Measurements from ENCODE around the gene CS. TPM values are rescaled to one million over a fixed set of nuclear protein-coding genes. Genes with fewer than 3 reads are reported as not detected.

The CS gene
- polyA plus RNA-seq, 3 donors: 55.7 to 156 (median 86.1) TPM

DNA sequence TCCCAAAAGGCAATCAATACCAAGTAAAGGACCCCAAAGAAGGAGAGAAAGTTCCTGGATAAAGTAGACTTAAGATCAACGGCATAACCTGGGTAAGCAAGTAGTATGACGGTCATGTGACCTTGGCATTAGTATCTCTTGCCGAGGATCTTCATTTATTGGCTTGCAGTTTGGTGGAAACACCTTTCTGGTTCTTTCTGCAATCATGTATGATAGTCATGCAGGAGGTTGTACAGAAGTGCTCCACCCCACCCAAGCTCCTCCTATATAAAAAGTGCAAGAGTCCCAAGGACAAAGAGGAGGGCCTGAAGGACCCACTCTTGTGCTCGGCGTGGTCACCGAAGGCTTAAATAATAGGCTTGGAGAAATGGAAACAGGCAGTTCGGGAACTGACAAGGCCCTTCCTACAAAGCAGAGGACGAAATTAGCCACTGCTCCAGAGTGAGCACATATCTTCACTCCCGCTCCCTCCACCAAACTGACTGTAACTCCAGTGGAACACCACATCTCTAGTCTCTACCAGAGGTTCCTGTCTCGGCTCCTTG, 750 bp downstream of the CS start:
- H3K4me1 ChIP-seq (ENCODE audit: control insufficient read depth in 1 of 2, insufficient read depth in 2 of 2, low read length in 2 of 2): peaks cover 41 to 49% of the 10 kb centered on the region in 2 donors

DNA sequence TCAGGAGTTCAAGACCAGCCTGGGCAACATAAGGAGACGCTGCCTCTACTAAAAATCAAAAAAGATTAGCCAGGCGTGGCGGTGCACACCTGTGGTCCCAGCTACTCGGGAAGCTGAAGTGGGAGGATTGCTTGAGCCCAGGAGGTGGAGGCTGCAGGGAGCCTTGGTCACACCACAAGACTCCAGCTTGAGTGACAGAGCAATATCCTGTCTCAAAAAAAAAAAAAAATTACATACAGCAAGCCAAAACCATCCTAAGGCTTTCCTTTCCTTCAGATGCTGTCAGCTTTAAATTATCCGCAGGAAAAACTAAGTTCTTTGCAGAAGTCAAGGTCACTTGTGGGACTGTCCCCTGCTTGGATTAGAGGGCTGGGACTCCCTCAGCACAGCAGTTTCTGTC, 1.3 kb downstream of the CS start:
- intact Hi-C loops (cut with micrococcal nuclease): no loop called here
- Histone ChIP-seq H4K20me1 (ENCODE audit: insufficient read depth, low read length) (peaks cover 58% of the 10 kb centered on the region), H3K4me3 (replicated peaks in 1 of 3; ENCODE audit: low read depth in 2 of 3, low read length in 3 of 3) (peak overlapping the region in 2 of 3 experiments; percentile 61 to 84), H2AFZ (ENCODE audit: insufficient read depth, low read depth, low read length, poor library complexity, severe bottlenecking) (no peak overlapping the region), H3K79me2 (ENCODE audit: insufficient read depth, low read length) (peaks cover 73% of the 10 kb centered on the region), H3K9ac (ENCODE audit: insufficient read depth, low read length, poor library complexity, severe bottlenecking) (peak overlapping the region; percentile 94), H3K27ac (ENCODE audit: low read depth in 1 of 2, low read length in 2 of 2) (peak overlapping the region in 1 of 2 donors; percentile 95), H3K4me2 (replicated peaks; ENCODE audit: extremely low read depth, low read length, poor library complexity, severe bottlenecking) (peak overlapping the region; percentile 99), H3K9me3 (replicated peaks in 1 of 2; ENCODE audit: control insufficient read depth in 1 of 2, insufficient read depth in 1 of 2, low read length in 2 of 2) (no peaks in the 10 kb centered on the region), H3K36me3 (replicated peaks in 1 of 2; ENCODE audit: control insufficient read depth in 1 of 2, insufficient read depth in 2 of 2, low read length in 2 of 2) (peaks cover 4 to 22% of the 10 kb centered on the region in 2 donors), H3K27me3 (ENCODE audit: control insufficient read depth in 2 of 2, insufficient read depth in 2 of 2, low read length in 2 of 2) (no peaks in the 10 kb centered on the region), H3K4me1 (ENCODE audit: control insufficient read depth in 1 of 2, insufficient read depth in 2 of 2, low read length in 2 of 2) (peaks cover 41 to 49% of the 10 kb centered on the region in 2 donors)
- Mint-ChIP-seq H3K36me3 (peaks cover 10 to 31% of the 10 kb centered on the region in 2 donors), H3K9me3 (no peaks in the 10 kb centered on the region), H3K27ac (peak overlapping the region in 6 of 7 donors; percentile 94 to 97 (median 96)), H3K27me3 (ENCODE audit: low read depth in 3 of 3) (peaks cover 0 to 2% (median 0%) of the 10 kb centered on the region in 3 donors), H3K4me1 (peaks cover 51% of the 10 kb centered on the region), H3K4me3 (peak overlapping the region; percentile 93 to 98)
- TF ChIP-seq, protein P1, sequence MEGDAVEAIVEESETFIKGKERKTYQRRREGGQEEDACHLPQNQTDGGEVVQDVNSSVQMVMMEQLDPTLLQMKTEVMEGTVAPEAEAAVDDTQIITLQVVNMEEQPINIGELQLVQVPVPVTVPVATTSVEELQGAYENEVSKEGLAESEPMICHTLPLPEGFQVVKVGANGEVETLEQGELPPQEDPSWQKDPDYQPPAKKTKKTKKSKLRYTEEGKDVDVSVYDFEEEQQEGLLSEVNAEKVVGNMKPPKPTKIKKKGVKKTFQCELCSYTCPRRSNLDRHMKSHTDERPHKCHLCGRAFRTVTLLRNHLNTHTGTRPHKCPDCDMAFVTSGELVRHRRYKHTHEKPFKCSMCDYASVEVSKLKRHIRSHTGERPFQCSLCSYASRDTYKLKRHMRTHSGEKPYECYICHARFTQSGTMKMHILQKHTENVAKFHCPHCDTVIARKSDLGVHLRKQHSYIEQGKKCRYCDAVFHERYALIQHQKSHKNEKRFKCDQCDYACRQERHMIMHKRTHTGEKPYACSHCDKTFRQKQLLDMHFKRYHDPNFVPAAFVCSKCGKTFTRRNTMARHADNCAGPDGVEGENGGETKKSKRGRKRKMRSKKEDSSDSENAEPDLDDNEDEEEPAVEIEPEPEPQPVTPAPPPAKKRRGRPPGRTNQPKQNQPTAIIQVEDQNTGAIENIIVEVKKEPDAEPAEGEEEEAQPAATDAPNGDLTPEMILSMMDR (IDR thresholded peaks at IDR 0.05): no peak
- WGBS (ENCODE audit: insufficient coverage): no CpG with 5 or more reads among the region's 5 CpGs
- no peak for DNase-seq

More for the DNA sequence above, 750 bp downstream of the CS start:
- Mint-ChIP-seq H3K4me3 (peak overlapping the region; percentile 93 to 98), H3K9me3 (no peaks in the 10 kb centered on the region), H3K27me3 (ENCODE audit: low read depth in 3 of 3) (peaks cover 0 to 2% (median 0%) of the 10 kb centered on the region in 3 donors), H3K4me1 (peaks cover 50% of the 10 kb centered on the region), H3K27ac (peak overlapping the region; percentile 94 to 97 (median 97)), H3K36me3 (peaks cover 9 to 29% of the 10 kb centered on the region in 2 donors)
- Histone ChIP-seq H3K27ac (ENCODE audit: low read depth in 1 of 2, low read length in 2 of 2) (peak overlapping the region; percentile 84 to 95), H2AFZ (ENCODE audit: insufficient read depth, low read depth, low read length, poor library complexity, severe bottlenecking) (peak overlapping the region; percentile 85), H3K4me2 (replicated peaks; ENCODE audit: extremely low read depth, low read length, poor library complexity, severe bottlenecking) (peak overlapping the region; percentile 99), H3K79me2 (ENCODE audit: insufficient read depth, low read length) (peaks cover 68% of the 10 kb centered on the region), H3K27me3 (ENCODE audit: control insufficient read depth in 2 of 2, insufficient read depth in 2 of 2, low read length in 2 of 2) (no peaks in the 10 kb centered on the region), H3K9ac (ENCODE audit: insufficient read depth, low read length, poor library complexity, severe bottlenecking) (peak overlapping the region; percentile 94), H3K36me3 (replicated peaks in 1 of 2; ENCODE audit: control insufficient read depth in 1 of 2, insufficient read depth in 2 of 2, low read length in 2 of 2) (peaks cover 5 to 21% of the 10 kb centered on the region in 2 donors), H3K4me3 (replicated peaks in 1 of 3; ENCODE audit: low read depth in 2 of 3, low read length in 3 of 3) (peak overlapping the region; percentile 61 to 84 (median 66)), H4K20me1 (ENCODE audit: insufficient read depth, low read length) (peaks cover 53% of the 10 kb centered on the region), H3K9me3 (replicated peaks in 1 of 2; ENCODE audit: control insufficient read depth in 1 of 2, insufficient read depth in 1 of 2, low read length in 2 of 2) (no peaks in the 10 kb centered on the region)
- 0% methylated on average over 4 of the region's 10 CpGs for WGBS (ENCODE audit: insufficient coverage)
- intact Hi-C loops (cut with micrococcal nuclease): no loop called here
- TF ChIP-seq, protein P1 (IDR thresholded peaks at IDR 0.05): no peak
- DNase-seq: no peak

Data from CD14-positive monocyte (primary cell).